IPS-NIHi7 (cell line): ENCODE data around the gene METTL13.

Source experiments
- DNase-seq: peaks from one replicate; pipeline ENCODE4 v3.0.0; 2012; ENCODE audit warnings: mixed read lengths; ENCODE audit errors: extremely low spot score

METTL13 gene

GRCh38 chr1:171801487-171801891, 20.0 kb downstream of the METTL13 start:
- DNase-seq: peak; percentile 77

GRCh38 chr1:171802207-171802606, 20.7 kb downstream of the METTL13 start:
- peak; percentile 18 for DNase-seq

- no peak for DNase-seq
These were observed 21.6 kb downstream of the METTL13 start for GRCh38 chr1:171803045-171803444.

GRCh38 chr1:171803461-171804022, 22.1 kb downstream of the METTL13 start:
- DNase-seq: no peak

- no peak for DNase-seq
These were observed 24.1 kb downstream of the METTL13 start for GRCh38 chr1:171805395-171806115.

GRCh38 chr1:171807556-171807955, 26.1 kb downstream of the METTL13 start:
- no peak for DNase-seq

GRCh38 chr1:171809834-171810233, 28.4 kb downstream of the METTL13 start:
- DNase-seq: no peak

GRCh38 chr1:171811672-171812071, 30.2 kb downstream of the METTL13 start:
- no peak for DNase-seq

- DNase-seq: no peak
These were observed 33.2 kb downstream of the METTL13 start for GRCh38 chr1:171814692-171815091.

- DNase-seq: no peak
These were observed 34.9 kb downstream of the METTL13 start for GRCh38 chr1:171816300-171816901.

- peak; percentile 66 for DNase-seq
These were observed 36.2 kb downstream of the METTL13 start for GRCh38 chr1:171817511-171818265.

GRCh38 chr1:171819946-171820345, 38.5 kb downstream of the METTL13 start:
- no peak for DNase-seq

GRCh38 chr1:171826973-171827372, 45.5 kb downstream of the METTL13 start:
- DNase-seq: no peak

GRCh38 chr1:171828794-171829193, 47.3 kb downstream of the METTL13 start:
- no peak for DNase-seq

GRCh38 chr1:171833091-171833825, 51.8 kb downstream of the METTL13 start:
- no peak for DNase-seq

- DNase-seq: no peak
These were observed 53.4 kb downstream of the METTL13 start for GRCh38 chr1:171834821-171835220.

- DNase-seq: no peak
These were observed 54.4 kb downstream of the METTL13 start for GRCh38 chr1:171835891-171836290.

- peak; percentile 96 for DNase-seq
These were observed 59.8 kb downstream of the METTL13 start, which contains the start of gene DNM3 for GRCh38 chr1:171841050-171841910. TSS of gene DNM3 (plus strand) at chr1:171841498. CDS start at chr1:171841657, 159 bp downstream.

GRCh38 chr1:171841931-171842761, 60.7 kb downstream of the METTL13 start:
- peak; percentile 47 for DNase-seq

GRCh38 chr1:171844381-171844780, 62.9 kb downstream of the METTL13 start:
- DNase-seq: no peak
